DMS 273 treated with DMSO at 0.1 percent for 48 hours (cell line): ENCODE measurements around the gene CORO2B.
A peak's percentile ranks its signal among the peaks of the same experiment; 100 is the strongest.

Experiments used
- DNase-seq: peaks from one replicate; lab custom pipeline; 2025; lab: John Stamatoyannopoulos, UW

CORO2B gene

DNA sequence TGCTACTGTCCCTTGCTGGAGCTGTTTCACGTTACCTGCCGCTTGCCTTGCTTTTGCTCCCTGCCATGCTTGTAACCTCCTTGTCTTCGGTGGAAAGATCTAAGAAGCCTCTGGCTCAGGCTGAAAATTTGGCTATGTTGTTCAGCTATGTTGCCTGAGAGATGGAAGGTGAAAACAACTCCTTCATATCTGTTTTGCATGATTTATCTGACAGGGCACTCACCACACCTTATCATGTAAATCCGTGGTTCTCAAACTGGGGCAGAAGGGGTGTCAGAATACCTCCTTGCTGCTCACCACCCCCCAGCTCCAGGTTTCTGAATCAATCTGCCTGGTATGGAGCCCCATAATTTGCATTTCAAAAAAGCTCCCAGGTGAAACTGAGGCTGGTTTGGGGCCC, 6.5 kb upstream of the CORO2B start:
- DNase-seq, result no peak

DNA sequence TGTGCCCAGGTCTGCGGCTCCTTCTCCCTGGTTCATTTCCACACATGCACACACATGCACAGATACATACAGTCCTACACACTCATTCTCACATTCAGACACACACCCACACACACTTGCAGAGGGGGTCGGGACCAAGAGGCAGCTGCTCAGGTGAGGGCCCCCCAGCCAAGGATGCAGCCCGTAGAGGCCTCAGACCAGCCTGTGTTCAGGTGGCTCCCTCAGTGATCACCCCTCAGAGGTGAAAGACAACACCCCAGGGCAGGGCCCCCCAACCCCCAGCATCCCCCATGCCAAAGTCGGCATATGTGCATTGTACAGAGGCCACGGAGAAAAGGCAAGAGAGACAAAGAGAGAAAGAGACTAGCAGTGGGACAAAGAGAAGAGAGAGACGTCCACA, 5.9 kb upstream of the CORO2B start:
- no peak for DNase-seq

DNA sequence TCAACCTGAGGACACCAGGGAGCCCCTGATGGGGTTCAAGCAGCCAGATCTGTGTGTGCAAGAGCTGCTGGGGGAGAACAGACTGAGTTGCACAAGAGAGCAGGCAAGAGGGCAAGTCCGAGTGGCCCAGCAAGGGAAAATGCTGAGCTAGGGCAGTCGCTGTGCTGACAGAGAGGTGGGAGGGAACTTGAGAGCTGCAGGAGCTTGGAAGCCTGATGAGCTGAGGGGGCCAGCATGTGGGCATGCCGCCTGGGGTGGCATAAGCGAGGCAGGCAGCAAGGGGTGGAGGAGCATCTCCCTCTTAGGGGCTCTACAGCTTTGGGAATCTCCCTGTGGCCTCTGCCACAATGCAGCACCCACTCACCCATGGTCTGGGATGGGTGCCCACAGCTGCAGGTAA, 4.7 kb upstream of the CORO2B start:
- DNase-seq, result no peak

DNA sequence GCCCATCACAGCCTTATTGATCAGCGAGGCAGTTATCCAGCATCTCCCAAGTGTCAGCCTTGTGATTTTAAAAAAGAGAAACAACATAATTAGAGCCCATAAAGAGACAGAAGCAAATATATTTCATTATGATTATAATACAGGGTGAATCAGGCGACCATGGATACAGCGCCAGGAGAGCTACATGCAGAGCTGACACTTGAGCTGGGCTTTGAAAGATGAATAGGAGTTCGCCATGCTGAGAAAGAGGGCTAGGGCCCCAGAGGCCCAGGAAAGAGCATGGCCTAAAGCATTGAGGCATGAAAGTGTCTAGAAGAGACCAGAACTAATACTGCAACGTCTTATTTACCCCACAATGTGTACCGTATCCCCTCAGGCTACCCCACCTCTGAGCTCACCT, 4.2 kb upstream of the CORO2B start:
- DNase-seq, result no peak

DNA sequence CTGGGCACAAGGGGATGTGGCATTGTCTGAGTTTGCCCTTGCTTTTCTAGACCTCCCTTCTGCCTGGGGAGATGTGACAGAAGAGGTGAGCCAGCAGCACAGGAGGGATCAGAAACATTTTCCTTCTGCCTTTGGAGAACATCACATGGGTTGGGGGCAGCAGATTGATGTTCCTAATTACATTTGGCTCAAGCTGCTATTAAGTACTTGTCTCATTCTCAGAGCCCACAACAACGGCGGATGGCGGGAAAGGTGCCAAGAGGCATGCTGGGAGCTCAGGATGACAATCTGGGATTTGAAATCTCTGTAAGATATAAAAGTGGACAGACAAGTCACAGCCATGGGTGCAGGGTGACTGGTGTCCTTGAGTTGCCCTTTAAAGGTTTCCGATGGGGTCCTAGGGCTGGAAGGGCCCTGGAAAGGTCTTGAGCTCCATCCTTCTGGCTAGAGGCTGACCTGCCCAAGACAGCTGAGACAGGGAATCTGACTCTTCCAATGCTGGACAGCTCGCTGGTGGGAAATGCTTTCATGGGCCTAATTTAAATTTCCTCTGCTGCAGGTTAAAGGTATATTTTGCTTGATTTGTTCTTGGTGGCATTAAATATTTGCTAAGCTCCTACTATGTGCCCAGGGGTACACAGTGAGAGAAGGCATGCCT, 2.4 kb upstream of the CORO2B start:
- DNase-seq, result peak; percentile 36

DNA sequence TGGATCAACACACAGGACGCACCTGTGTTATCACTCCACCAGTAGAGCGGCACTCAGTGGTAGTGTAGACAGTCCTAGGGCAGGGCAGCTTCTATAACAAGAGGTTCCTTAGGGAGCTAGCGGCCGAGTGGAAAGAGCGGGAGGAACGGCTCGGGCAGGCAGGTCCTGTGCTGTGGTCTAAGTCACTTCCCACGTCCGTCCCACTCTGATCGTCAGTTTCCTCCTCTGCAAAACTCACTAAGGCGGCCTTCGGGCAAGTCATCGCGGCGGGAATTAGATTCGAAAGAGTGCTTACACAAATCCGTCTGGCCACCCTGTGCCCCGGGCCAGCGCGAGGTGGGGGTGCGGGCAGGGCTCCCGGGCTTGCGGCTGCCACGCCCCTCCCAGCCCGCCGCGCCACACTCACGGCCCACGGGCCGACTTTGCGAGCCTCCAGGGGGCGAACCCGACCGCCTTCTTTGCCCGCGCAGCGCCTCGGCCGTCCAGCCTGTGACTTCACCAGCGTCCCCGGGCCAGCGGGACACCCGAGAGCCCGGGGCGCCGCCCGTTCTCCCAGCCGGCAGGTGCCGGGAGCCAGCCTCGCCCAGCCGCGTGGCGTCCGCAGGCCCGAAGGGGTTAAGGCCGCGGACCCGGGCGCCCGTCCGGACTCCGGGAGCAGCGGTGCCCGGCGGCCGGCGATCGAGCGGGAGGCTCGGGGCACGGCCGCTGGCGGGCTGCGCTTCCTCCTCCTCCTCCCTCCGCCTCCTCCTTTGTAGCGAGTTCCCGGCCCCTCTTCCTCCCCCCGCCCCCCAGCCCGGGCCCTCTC, 416 bp upstream of the CORO2B start:
- no peak for DNase-seq

DNA sequence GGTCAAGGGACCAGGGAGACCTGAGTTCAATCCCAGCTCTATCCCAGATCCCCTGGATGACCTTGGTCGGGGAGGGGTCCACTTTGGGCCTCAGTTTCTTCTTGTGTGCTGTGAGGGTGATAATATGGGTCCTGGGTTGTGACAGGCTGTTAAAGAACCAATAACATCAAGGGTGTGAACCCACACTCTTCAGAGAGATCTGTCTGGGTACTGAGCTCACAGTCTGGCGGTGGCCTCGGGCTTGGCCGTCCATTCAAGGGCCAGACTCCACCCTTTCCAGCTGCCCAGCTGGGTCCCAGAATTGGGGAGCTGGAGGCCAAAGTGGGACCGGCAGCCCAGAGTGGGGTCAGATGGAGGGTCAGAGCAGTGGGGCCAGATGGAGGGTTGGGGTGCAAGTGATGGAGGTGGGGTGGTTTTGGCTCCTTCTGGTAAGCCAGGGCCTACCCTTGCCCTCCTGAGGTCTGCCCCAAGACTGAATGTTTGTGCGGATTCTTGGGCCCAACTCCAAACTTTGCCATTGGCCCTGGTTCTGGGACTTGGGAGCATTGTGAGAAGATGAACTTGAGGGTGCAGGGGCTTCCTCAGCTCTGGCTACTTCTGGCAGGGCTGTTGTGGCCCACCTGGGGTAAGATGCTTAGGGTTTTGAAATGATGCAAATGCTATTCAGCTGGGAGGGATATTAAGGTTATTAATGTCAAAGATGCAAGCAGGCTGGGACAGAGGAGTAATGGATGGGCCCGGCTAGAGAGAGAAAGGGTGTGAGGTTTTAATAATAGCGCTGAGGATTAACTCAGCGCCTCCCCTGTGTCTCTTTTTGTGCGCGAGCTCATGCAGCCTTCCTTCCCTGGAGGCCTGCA, 1.5 kb downstream of the CORO2B start:
- DNase-seq, result no peak

DNA sequence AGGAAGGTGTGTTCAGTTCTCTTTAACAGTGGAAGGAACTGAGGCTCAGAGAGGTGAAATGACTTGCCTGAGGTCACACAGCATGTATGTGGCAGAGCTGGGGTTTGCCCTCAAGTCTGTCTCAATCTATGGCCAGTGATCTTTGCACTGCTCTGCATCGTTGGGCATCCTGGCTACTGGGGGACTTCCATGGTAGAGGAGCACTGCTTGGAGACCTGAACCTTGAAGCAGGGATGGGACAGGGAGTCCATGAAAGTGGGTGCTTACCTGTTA, 2.0 kb downstream of the CORO2B start:
- DNase-seq, result no peak

DNA sequence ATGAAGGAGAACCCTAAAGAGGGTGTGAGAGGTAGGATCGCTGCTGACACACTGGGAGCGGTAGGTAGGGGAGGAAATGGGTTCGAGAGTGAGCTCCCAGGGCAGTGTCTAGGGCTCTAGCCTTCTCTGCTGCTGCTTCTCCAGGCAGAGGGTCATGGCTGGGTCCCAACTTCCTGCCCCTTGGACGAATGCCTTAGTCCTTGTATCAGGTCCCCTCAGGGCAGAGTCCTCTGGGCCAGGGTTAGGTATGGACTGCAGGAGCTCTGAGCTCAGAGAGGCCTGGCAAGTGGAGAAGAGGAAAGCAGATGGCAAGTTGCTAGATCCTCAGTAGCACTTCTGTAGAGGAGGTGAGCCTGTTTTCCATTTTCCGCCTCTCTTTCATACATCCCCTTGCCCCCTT, 2.9 kb downstream of the CORO2B start:
- no peak for DNase-seq

DNA sequence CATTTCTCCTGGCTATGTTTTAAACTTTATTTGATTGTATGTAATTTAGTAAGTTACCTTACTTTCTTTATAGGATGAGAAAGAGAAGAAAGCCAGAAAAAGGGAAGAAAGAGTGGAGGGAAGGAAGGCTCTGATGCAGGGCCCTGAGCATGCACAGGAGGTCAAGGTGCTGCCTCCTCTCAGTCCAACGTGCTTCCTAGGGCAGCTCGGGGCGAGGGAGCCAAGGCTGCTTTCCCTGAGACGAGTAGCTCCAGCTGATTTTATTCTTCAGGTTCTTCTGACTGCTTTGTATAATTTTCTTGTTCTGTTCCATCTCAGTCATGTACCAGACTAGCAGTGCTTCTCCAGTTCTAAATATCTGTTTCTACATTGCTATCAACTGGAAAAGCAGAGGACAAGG, 3.4 kb downstream of the CORO2B start:
- no peak for DNase-seq

DNA sequence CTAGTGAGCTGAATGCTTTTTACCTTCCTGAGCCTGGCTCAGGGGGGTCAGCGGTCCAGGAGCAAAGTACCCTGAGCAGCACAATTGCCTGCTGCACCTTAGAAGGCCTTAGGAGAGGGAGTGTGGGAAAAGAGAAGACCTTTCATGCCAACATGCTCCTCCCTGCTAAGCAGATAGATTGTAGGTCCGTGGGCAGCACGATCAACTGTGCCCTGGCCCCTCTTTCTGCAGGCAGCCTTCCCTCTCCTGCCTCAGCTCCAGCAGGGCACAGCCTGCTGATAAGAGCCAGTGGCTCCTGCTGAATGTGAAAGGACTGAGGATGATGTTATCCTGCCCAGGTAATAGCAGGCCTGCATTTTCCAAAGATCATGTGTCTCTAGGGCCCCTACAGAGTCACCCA, 4.1 kb downstream of the CORO2B start:
- DNase-seq, result no peak

DNA sequence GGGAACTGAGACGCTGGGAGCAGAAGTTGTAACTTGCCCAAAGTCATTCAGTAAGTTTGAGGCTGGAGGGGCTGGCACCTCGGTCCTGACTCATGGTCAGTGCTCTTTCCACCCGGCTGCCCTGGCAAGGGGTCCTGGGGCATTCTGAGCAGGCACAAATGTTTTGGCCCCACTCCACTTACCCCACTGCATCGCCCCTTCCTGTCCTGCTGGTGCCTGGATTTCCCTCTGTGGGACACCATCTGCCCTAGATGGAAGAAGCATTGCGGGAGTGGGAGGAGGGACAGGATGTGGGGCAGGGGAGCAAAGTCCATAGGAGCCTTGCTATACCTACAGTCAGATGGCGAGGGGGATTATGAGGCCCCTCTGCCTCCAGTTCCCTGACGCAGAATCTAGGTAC, 4.5 kb downstream of the CORO2B start:
- no peak for DNase-seq

DNA sequence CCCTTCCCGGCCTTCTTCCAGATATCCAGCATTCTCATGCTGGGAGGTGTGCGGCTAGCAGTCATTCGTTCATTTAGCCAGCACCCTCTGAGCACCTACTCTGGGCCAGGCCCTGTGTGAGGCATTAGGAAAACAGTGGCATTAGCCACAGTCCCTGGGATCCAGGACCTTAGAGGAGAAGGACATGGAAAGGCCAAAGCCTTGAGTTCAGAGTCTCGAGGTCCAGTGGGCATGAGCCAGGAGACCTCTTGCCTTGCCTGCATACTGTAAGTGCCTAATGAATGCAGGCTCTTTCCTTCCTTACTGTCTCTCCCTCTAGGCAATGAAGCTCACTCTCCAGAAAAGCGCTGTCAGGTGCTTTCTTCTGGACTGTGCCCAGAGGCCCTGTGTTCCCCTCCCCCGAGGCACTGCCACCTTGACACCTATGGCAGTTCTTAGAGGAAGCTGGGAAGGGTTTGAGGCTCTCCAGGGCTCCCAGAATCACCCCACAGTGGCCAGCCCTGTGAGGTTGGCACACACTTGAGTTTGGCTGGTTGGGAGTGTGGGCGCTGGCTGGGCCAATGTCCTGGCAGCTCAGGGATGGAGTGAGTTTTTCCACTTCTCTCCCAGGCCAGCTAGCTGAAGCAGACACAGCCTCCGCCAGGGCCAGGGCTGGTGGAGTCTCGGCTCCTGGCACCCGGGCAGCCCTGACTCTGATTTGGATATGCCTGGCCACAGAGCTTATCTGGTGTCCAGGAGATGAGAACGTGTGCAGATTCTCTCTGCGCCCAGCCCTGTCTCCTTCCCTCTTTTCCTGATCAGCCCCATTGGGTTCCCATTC, 5.4 kb downstream of the CORO2B start:
- no peak for DNase-seq

DNA sequence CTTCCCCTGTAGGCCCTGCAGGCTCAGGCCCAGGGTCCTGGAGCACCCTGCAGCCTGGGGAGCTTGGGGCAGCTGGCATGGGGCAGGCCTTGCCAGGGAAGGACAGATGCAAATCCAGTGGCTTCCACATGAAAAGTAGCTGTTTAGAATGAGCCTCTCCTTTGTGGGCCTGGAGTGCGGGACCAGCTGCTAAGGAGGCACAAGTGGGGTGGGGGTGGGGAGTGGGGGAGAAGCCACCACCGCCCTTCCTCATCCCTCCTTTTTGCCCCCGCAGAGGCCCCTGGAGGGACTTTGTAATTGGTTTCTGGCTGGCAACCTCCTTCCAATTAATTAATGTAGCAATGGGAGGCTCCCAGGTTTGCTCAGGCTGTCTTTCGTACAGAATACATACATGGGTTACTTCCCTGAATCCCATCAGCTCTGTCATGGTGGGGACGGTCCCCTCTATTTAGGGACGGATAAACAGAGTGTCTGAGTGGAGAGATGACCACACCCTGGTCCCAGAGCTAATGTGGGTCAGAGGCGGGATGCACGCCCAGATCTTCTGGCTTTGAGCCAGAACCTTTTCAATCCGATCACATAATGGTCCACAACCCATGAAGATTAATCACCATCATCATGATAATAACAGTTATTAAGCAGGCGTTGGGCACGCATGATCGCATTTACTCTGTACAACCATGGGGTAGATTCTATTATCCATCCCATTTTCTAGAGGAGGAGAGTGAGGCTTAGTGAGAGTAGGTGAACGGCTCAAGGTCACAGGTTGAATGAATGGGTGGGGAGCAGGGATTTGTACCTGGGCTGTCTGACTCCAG, 6.2 kb downstream of the CORO2B start:
- DNase-seq, result no peak

DNA sequence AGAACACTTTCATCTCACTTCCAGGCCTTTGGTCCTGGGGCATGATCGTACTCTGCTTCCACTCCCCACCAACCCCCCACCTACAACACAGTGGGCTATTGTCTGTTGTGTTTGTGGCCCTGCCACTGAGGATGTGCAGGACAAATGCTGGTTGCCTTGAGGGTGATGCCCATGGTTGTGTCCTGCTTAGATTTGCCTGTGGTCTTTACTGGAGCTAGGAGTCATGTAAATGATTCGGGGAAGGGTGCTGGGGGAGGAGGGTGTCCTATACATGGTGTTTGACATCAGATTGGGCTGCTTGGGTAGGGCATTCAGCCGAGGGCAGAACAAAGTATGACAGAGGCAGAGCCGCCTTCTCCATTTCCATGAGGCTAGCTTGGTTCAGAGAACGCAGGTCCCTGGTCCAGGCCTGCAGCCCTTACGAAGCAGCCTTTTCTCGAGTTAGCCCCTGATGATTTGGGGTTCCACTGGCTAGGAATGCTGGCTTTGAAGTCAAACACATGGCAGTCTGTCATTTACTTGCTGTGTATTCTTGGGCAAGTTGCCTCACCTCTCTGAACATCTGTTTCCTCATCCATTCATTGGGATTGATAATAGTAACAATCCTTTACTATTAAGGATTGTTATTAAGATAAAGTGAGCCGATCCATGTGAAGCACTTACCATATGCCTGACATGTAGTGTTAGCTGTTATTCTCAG, 6.9 kb downstream of the CORO2B start:
- no peak for DNase-seq

DNA sequence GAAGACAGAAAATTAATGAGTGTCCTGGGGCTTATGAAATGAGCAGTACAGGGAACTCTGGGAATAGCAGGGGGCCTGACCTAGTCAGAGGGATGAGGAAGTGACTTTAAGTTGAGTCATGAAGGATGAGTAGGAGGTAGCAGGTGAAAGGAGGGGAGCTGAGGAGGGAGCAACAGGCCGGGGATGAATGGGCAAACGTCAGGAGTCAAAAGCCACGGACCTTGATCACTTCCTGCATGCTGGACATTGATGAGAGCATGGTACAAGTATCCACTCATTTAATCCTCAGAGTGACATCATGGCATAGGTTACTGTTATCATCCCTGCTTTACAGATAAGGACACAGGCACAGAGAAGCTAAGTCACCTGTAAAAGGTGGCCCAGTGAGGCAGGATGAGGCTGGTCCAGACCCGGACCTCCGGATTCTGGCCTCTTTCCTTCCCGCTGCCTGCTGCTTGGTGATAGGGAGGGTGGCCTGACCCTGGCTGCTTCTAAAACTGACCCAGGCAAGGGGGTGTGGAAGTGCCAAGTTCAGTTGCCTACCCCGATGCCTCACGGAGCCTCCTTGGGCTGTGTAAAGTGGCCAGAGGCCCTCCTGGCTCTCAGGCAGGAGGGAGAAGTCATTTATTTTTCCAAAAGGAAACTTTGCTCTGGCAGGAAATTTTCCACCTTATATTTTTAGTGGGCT, 7.6 kb downstream of the CORO2B start:
- DNase-seq, result no peak

DNA sequence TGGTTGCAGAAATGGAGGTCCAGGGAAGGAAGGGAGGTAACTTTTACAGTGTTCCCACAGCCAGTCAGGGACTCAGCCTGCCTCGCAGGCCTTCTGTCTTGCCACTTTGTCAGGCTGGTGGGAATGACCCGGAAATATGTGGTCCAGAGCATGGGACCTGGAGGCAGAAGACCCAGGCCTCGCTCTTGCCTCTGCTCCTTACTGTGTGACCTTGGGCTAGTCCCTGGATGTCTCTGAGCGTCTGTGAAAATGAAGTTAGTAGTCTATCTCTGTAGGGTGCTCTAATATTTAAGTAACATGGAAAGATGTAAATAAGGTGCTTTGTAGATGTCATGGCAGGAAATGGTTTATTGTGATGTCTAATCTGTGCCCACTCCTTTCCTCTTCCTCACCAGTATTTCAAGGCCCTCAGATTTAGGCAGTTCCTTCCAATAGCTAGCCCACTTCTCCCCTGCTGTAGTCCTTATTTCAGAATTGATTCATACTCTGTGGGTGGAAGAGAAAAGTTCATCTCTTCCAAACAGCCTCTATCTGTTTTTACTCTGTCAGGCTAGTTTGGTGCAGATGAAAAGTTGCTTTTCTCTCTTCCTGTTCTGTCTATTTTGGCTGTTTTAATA, 9.1 kb downstream of the CORO2B start:
- DNase-seq, result no peak

DNA sequence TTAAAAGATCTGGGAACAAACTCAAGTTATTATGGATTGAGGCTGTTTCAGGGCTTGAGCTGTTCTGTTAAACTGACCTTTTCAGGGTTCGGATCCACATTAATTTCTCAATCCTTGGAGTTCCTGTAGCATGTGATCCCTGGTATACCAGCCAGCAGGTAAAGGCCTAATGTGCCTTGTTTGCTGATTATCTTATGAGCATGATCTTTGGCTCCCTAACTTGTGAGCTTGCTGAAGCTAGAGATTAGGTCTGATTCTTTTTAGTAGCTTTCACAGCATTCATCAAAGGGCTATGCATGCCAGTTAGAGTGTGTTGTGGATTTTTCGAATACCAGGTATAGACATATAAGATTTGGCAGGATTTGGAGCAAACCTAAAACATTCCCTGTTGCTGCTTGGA, 10.3 kb downstream of the CORO2B start:
- no peak for DNase-seq

DNA sequence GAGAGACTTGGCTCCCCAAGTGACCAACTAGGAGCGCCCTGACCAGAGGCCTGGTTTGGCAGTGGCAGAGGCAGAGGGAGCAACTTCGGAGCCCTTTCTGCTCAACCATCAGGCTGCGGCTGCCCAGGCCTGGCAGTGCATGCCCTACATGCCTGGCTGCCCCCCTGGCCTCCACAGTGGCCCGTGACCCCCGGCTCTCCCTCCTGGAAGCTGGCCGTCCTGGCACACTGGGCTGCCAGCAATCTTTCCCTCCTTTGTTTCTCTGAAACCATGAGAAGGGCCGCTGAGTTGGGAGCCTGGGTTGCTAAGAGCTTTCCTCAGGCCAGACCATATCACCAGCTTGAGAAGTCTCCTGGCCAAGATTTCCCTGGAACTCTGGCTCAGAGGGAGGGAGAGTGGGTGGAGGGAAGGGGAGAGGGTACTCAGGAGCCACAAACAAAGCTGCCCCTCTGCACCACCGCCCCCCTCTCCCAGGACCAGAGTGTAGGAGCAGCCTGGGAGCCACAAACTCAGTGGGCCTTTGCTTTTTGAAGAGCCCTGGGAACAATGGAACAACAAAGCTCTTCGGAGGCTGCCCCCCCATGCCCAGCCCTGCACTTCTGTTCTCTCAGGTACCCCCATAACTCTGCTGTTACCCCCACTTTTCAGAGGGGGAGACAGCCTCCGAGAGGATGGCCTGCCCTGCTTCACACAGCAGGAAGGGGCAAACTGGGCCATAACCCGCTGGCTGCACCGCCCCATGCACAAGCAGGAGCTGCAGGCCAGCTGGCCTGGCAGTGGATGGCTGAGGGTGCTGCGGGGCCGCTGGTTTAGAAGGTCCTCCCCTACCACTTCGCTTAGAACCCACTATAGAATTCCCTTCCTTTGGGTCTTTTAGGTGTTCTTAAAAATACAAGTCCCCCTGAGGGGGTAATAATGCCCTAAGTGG, 11.3 kb downstream of the CORO2B start:
- no peak for DNase-seq
